Neural cell (in vitro differentiated cells): ENCODE measurements around the gene GNG7.
"Not testable (repeated sequence)": the region's sequence is repeated elsewhere in the genome, so short reads cannot be mapped to it uniquely, and the experiment has no call there.

Experiments used
- CTCF ChIP-seq: fragments of 450-650 bp; IDR thresholded peaks from 2 replicates; pipeline ENCODE4 v1.5.1; 2014; ENCODE audit warnings: antibody characterized with exemption, mild to moderate bottlenecking, moderate library complexity; ENCODE audit not compliant: poor library complexity, severe bottlenecking
- EP300 ChIP-seq: fragments of 450-650 bp; conservative IDR thresholded peaks from 2 replicates; pipeline ENCODE4 v1.6.1; 2014; ENCODE audit warnings: antibody characterized with exemption, mild to moderate bottlenecking, moderate library complexity; ENCODE audit not compliant: poor library complexity, severe bottlenecking
- EZH2 ChIP-seq: fragments of 200-600, 300-800 bp; shearing (Covaris generic), sonication (generic); IDR thresholded peaks from 2 replicates; pipeline ENCODE4 v1.6.1; 2014; ENCODE audit warnings: antibody characterized with exemption, low read length, borderline replicate concordance, mild to moderate bottlenecking; ENCODE audit not compliant: insufficient read depth, poor library complexity, severe bottlenecking
- POLR2AphosphoS5 ChIP-seq: IDR thresholded peaks from 2 replicates; pipeline ENCODE4 v1.6.1; 2012
- RAD21 ChIP-seq: fragments of 450-650 bp; conservative IDR thresholded peaks from 2 replicates; pipeline ENCODE4 v1.6.1; 2014; ENCODE audit warnings: antibody characterized with exemption, mild to moderate bottlenecking, moderate library complexity
- REST ChIP-seq: IDR thresholded peaks from 2 replicates; pipeline ENCODE4 v1.6.1; 2012; ENCODE audit warnings: borderline replicate concordance
- TAF1 ChIP-seq: IDR thresholded peaks from 2 replicates; pipeline ENCODE4 v1.6.1; 2012; ENCODE audit warnings: low read depth

- not testable (repeated sequence) for TF ChIP-seq CTCF, REST, EZH2, TAF1, POLR2AphosphoS5, EP300, RAD21
Measured at GRCh38 chr19:2609034-2609388, 93.5 kb downstream of the GNG7 start.
